ENCODE measurements around the gene FDX2.
"Not testable (repeated sequence)": the region's sequence is repeated elsewhere in the genome, so short reads cannot be mapped to it uniquely, and the experiment has no call there.

Gene FDX2

GRCh38 chr19:10283301-10284064, 32.3 kb downstream of the FDX2 start:
- DNase-seq: no peak

DNA sequence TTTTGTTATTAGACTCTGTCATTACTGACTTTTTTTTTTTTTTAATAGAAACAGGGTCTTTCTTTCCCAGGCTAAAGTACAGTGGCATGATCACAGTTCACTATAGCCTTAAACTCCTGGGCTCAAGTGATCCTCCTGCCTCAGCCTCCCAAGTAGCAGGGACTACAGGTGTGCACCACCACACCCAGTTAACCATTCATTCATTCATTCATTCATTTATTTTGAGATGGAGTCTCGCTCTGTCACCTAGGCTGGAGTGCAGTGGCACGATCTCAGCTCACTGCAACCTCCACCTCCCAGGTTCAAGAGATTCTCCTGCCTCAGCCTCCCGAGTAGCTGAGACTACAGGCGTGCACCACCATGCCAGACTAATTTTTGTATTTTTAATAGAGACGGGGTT, 33.8 kb downstream of the FDX2 start:
- DNase-seq: not testable (repeated sequence)

DNA sequence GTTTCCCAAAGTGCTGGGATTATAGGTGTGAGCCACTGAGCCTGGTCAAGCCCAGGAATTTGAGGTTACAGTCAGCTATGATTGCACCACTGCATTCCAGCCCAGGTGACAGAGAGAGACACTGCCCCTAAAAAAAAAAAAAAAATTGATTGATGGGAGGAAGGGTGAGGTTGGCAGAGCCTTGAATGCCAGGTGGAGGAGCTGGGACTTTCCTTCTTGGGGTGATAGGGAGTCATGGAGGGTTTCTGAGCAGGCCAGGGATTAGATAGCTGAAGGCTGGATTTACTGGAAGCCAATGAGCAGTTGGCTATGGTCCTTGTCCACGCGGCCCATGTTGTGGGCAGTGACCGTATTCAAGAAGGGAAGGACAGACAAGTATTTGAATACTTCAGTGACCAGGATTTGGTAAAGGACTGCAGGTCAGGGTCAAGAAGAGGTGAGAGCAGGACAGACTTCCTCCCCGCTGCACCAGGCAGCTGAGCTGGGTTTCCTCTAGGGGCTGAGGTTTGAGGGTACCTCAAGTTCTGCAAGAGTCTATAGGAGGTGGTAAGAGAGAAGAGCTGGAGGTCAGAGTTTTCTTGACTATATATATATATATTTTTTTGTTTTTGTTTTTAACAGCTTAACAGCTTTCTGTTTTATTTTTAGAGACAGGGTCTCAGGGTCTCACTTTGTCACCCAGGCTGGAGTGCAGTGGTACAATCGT, 35.9 kb downstream of the FDX2 start:
- DNase-seq: no peak

GRCh38 chr19:10278935-10279334, 36.9 kb downstream of the FDX2 start:
- no peak for DNase-seq

GRCh38 chr19:10277795-10278589, 37.8 kb downstream of the FDX2 start:
- no peak for DNase-seq

DNA sequence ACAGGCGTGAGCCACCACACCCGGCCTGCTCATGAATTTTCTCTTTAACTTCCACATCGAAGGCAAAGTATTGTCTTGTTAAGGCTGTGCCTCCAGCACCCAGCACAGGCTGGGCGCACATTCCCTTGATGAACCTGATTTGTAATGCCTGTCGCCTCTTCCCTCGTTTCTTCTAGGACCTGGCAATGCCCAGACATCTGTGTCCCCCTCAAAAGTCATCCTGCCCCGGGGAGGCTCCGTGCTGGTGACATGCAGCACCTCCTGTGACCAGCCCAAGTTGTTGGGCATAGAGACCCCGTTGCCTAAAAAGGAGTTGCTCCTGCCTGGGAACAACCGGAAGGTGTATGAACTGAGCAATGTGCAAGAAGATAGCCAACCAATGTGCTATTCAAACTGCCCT, 41.2 kb downstream of the FDX2 start:
- DNase-seq: no peak

DNA sequence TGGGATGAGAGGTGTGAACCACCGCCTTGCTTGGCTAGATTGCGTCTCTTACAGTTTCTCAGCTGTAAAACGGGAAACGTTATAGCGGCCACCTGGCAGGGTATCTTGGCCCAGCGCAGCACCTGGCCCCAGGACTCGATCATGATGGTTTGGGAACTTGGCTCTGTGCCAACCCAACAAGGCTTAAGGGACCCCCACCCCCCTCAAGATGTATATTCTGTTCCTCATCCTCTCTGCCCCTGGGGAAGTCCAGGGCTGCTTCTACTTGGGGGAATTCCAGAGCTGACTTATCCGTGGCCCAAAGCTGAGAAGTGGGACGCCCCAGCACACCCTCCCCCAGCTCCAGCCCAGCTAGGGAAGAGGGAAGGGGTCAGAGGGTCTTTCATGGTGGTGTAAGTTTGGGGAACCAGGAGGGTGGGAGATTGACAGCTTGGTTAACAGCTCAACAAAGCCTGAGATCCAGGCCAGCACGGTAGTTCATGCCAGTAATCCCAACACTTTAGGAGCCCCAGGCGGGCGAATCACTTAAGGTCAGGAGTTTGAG, 44.2 kb downstream of the FDX2 start:
- no peak for DNase-seq

GRCh38 chr19:10270616-10271394, 45.0 kb downstream of the FDX2 start, which contains the start of gene ICAM1:
ICAM1 (plus strand) TSS chr19:10271120; CDS start chr19:10271160, 40 bp downstream.
- no peak for DNase-seq

GRCh38 chr19:10270180-10270615, 45.6 kb downstream of the FDX2 start:
- no peak for DNase-seq

DNA sequence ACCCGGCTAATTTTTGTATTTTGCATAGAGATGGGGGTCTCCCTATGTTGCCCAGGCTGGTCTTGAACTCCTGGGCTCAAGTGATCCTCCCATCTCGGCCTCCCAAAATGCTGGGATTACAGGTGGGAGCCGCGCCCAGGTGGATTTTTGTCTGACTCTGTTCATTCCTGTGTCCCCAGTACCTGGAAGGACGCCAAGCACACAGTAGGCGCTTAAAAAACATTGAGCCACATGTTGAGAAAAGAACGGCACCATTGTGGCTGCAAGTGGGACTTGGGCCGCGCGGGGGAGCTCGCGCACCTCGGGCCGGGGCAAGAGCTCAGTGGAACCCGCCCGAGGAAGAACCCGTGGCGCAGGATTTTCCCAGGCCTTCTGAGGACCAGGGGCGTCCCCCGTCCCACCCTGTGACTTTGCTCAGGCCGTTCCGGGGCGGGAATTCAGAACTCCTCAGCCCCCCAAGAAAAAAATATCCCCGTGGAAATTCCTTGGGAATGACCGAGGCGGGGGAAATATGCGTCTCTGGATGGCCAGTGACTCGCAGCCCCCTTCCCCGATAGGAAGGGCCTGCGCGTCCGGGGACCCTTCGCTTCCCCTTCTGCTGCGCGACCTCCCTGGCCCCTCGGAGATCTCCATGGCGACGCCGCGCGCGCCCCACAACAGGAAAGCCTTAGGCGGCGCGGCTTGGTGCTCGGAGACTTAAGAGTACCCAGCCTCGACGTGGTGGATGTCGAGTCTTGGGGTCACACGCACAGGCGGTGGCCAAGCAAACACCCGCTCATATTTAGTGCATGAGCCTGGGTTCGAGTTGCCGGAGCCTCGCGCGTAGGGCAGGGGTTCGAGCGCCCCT, 46.3 kb downstream of the FDX2 start:
- DNase-seq: peak; percentile 66 to 67

DNA sequence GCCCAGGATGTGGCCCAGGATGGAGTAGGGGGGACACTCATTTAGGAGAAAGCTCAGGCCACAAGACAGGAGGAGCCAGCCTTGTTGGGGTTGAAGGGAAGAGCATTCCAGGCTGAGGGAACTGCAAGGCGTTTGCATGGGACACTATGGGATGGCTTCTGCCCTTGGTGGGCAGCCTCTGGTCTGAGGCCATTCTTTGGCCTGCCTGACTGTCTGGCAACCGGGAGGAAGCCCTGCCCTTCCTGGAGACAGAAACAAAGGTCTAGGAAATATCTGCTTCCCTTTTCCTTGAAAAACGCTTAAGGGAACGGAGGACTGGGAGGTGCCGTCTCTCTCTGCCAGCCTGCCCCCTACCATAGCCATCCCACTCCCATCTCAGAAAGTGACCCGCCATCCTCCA, 47.7 kb downstream of the FDX2 start:
- no peak for DNase-seq

DNA sequence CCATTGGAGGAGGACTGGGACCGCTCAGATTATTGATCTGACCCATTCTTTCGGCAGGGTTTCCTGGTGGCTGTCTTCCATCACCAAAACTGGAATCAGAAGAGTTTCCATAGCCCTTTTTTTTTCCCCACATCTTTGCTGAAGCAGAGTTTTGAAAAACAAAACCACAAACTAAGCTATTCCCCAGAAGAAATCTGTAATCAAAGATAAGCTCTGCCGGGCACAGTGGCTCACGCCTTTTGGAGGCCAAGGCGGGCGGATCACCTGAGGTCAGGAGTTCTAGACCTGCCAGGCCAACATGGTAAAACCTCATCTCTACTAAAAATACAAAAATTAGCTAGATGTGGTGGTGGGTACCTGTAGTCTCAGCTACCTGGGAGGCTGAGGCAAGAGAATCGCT, 49.1 kb downstream of the FDX2 start:
- DNase-seq: no peak

- no peak for DNase-seq
Measured at GRCh38 chr19:10262771-10263170, 53.0 kb downstream of the FDX2 start.

DNA sequence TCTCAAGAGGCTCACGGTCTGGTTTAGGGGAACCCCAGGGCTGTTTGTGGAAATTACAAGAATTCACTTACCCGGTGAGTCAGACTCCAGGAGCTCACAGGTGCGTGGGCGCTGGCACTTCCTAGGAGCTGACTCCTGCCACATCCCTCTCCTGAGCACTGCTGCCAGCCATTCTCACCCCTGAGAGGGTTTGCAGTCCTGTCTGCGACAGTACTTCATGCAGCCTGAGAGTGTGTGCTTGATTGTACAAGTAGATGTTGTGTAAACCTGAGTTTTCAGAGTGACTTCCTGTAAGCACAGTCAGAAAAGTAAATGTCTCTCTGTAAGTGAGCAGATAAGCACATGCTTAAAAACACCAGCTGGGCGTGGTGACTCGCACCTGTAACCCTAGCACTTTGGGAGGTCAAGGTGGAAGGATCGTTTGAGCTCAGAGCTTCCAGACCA, 55.7 kb downstream of the FDX2 start:
- DNase-seq: no peak
